Measurements from ENCODE around the gene SYT3.

The SYT3 gene

GRCh38 chr19:50677636-50678035, 38.0 kb upstream of the SYT3 start:
- in situ Hi-C loops (cut with HindIII; ENCODE audit: low sequenced_read_pairs), result no loop called here
- no peak for DNase-seq (ENCODE audit: low read depth)
- no peak overlapping the region for H3K4me3 ChIP-seq (ENCODE audit: low read depth, low read length)
- no peak for TF ChIP-seq CTCF (IDR thresholded peaks at IDR 0.05; ENCODE audit: low read depth, low read length, missing control alignments)

- no peak for TF ChIP-seq CTCF (IDR thresholded peaks at IDR 0.05; ENCODE audit: low read depth, low read length, missing control alignments)
- DNase-seq (ENCODE audit: low read depth), result no peak
- no peak overlapping the region for H3K4me3 ChIP-seq (ENCODE audit: low read depth, low read length)
- in situ Hi-C loops (cut with HindIII; ENCODE audit: low sequenced_read_pairs), result no loop called here
Observed at GRCh38 chr19:50676625-50677197, 37.0 kb upstream of the SYT3 start.

- no peak for TF ChIP-seq CTCF (IDR thresholded peaks at IDR 0.05; ENCODE audit: low read depth, low read length, missing control alignments)
Observed at GRCh38 chr19:50673118-50673517, 33.4 kb upstream of the SYT3 start.

GRCh38 chr19:50670102-50670380, 30.4 kb upstream of the SYT3 start:
- in situ Hi-C loops (cut with HindIII; ENCODE audit: low sequenced_read_pairs), result no loop called here
- no peak for TF ChIP-seq CTCF (IDR thresholded peaks at IDR 0.05; ENCODE audit: low read depth, low read length, missing control alignments)
- no peak overlapping the region for H3K4me3 ChIP-seq (ENCODE audit: low read depth, low read length)
- DNase-seq (ENCODE audit: low read depth), result no peak

More at GRCh38 chr19:50673118-50673517, 33.4 kb upstream of the SYT3 start:
- in situ Hi-C loops (cut with HindIII; ENCODE audit: low sequenced_read_pairs), result no loop called here
- no peak for DNase-seq (ENCODE audit: low read depth)
- no peak overlapping the region for H3K4me3 ChIP-seq (ENCODE audit: low read depth, low read length)

DNA sequence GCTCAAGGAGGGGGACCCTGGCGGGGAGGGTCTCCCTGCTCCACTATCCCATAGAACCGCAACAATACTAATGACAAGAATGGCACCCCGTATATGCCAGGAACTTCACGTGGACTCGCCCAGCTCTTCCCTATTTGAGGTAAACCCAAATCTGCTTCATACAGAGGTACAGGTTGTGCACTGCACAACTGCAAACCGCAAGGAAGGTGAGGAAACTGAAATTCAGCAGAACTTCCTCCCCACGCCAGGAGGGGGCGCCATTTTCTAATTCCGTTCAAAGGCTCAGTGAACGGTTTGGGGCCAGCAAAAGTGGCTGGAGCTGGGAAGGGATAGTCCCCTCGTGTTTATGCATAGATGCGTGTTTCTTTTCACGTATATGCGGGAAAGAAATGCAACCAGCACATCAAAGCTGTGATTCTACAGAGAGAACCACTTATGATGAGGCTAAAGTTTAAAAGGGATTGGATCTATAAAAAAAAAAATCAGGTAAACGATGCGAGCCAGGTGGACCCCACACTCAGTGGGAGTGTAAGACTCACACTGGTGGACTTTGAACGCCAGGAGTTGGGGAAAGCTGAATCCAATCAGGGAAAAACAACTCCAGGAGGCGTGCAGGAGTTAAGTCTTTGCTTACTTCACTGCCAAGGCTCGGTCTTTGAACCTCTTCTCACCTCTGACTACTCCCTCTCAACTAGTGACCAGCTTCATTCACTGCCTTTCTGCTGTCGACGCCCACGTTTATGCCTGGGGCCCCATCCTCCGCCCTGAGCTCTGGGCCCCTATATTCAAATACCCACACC, 29.8 kb upstream of the SYT3 start:
- DNase-seq (ENCODE audit: low read depth), result no peak
- no peak overlapping the region for H3K4me3 ChIP-seq (ENCODE audit: low read depth, low read length)
- in situ Hi-C loops (cut with HindIII; ENCODE audit: low sequenced_read_pairs), result no loop called here
- TF ChIP-seq CTCF (IDR thresholded peaks at IDR 0.05; ENCODE audit: low read depth, low read length, missing control alignments), result peak; percentile 61

DNA sequence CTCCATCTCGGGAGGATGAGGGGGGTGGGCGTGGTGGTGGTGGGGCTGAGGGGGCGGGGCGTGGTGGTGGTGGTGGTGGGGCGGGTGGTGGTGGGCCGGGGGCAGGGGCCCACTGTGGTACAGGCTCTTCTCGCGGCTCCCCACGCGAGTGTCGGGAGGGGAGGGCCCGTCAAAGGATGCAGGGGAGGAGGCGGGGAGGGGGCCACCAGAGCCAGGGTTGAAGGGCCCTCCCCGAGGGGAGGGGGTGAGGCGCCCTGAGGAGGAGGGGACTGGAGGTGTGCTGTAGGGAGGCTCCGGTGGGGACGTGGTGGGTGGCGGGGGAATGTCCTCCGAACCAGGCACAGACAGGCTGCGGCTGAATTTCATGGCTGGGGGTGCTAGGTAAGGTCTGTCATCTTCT, 29.2 kb upstream of the SYT3 start:
- H3K4me3 ChIP-seq (ENCODE audit: low read depth, low read length), result no peak overlapping the region
- no peak for DNase-seq (ENCODE audit: low read depth)
- no peak for TF ChIP-seq CTCF (IDR thresholded peaks at IDR 0.05; ENCODE audit: low read depth, low read length, missing control alignments)
- in situ Hi-C loops (cut with HindIII; ENCODE audit: low sequenced_read_pairs), result no loop called here
